Femur (tissue), 1 donor: ENCODE measurements around the gene GEMIN7.
A peak's percentile ranks its signal among the peaks of the same experiment; 100 is the strongest.

Source experiments
- DNase-seq: peaks from one replicate; pipeline ENCODE4 v3.0.0-alpha.2; 2017

The GEMIN7 gene

GRCh38 chr19:45133661-45134060, 54.6 kb downstream of the GEMIN7 start:
- DNase-seq = no peak

DNA sequence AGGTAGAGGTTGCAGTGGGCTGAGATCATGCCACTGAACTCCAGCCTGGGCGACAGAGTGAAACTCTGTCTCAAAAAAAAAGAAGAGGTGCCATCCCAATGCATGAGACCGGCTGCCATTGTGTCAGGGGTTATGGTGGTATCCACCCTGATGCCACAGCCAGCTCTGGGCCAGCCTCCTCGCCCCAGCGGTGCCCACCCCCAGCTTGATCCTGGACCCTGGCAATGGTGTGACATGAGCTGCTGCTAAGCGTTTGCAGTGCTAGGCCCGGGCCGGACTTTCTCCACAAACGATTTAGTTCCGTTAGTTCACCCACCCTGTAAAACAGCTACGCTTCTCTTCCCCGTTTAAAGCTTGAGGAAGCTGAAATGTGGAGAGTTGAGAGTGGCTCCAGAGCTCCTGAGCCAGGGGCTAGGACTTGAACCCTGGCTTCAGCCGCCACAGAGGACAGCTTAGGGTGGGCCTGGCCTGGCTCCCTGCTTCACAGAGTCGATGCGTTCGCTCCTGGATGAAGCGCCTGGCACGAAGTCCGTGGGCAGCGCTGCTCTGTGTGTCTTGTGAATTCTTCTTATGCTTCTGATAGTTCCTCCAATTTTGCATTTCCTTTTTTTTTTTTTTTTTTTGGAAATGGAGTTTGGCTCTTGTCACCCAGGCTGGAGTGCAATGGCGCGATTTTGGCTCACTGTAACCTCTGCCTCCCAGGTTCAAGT, 56.3 kb downstream of the GEMIN7 start:
- DNase-seq = no peak

DNA sequence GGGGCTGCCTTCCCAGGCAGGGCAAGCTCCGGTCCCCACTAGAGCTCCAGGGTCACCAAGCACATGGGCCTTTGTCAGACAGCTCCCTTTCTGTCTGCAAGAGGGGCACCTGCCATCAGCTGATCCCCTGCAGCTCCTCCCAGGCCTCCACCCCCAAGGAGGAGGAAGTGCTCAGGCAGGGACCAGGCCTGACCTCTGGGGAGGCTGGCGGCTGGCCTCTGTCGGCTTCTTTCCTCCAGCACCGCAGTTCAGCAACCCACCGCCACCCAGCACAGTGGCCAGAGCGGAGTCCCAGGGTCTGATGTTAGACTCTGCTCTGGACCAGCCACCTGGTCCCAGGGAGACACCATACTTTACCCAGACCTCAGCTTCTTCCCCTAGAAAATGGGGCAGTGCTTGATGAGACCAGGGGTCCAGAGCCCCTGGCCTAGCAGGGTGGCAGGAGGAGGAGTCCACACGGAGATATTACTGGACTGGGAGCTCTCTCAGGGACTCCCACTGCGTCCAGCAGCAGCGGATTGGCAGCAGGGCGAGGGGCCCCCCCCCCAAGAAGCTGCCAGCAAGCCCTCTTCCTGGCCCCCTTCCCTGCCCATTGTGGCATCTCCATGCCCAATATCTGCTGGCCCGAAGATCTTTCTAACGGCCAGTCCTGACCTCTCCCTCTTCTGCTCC, 57.6 kb downstream of the GEMIN7 start:
- no peak for DNase-seq

- peak; percentile 81 for DNase-seq
Measured at GRCh38 chr19:45137179-45137761, 58.2 kb downstream of the GEMIN7 start.

- DNase-seq = no peak
Measured at GRCh38 chr19:45138303-45138751, 59.3 kb downstream of the GEMIN7 start.

- no peak for DNase-seq
Measured at GRCh38 chr19:45139286-45140143, 60.5 kb downstream of the GEMIN7 start.

- DNase-seq = no peak
Measured at GRCh38 chr19:45140144-45140503, 61.1 kb downstream of the GEMIN7 start.

DNA sequence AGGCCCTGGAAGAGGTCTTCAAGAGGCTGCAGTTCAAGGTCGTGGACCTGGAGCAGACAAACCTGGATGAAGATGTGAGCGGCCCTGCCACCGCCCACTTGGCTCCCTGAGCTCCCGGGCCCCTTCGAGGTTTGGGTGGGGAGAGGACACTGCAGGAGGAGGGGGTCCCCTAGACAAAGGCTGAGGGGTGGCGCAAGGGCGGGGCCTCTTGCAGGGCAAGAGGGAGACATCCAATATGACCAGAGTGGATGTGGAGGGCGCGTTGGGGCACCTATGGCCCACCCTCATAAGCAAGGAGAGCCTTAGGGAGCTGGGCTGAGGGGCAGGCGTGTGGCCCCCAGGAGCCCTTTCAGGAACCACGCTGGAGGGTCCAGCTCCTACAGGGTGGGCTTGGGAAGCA, 61.5 kb downstream of the GEMIN7 start:
- no peak for DNase-seq
